ENCODE results near the gene KLHDC9. TPM values are rescaled to one million over a fixed set of nuclear protein-coding genes. Genes with fewer than 3 reads are reported as not detected.

KLHDC9 gene
- total RNA-seq, 1 donor: 2.2 TPM

- TF ChIP-seq, protein P1, sequence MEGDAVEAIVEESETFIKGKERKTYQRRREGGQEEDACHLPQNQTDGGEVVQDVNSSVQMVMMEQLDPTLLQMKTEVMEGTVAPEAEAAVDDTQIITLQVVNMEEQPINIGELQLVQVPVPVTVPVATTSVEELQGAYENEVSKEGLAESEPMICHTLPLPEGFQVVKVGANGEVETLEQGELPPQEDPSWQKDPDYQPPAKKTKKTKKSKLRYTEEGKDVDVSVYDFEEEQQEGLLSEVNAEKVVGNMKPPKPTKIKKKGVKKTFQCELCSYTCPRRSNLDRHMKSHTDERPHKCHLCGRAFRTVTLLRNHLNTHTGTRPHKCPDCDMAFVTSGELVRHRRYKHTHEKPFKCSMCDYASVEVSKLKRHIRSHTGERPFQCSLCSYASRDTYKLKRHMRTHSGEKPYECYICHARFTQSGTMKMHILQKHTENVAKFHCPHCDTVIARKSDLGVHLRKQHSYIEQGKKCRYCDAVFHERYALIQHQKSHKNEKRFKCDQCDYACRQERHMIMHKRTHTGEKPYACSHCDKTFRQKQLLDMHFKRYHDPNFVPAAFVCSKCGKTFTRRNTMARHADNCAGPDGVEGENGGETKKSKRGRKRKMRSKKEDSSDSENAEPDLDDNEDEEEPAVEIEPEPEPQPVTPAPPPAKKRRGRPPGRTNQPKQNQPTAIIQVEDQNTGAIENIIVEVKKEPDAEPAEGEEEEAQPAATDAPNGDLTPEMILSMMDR (IDR thresholded peaks at IDR 0.05; ENCODE audit: insufficient read depth, low read depth, low read length): no peak
- no peak overlapping the region for H3K4me3 ChIP-seq (ENCODE audit: low read depth, low read length)
- DNase-seq (ENCODE audit: low read depth): no peak
Measured at GRCh38 chr1:161070761-161071160, 27.4 kb upstream of the KLHDC9 start.

DNA sequence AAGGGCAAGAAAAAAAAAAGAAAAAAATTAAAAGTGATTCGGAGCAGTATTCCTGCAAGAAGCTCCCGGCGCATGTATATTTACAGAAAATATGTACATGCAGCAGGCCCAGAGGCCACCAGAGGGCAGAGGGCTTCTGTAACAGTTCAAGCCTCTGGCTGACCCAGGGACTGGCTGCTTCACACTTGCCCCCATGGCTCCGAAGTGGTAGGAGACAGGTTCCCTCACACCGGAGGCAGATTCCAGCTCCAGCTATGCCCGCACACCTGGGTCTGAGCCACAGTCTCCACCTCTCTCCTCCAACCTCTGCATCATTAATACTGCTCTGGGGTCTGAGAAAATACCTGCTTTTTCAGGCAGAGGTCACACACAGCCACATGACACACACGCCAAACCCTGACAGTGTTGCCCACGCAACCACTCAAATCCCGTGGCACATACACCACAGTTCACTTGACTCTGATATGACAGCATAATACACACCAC, 26.2 kb upstream of the KLHDC9 start:
- peak; percentile 67 for DNase-seq (ENCODE audit: low read depth)
- TF ChIP-seq, protein P1 (IDR thresholded peaks at IDR 0.05; ENCODE audit: insufficient read depth, low read depth, low read length): peak; percentile 68
- H3K4me3 ChIP-seq (ENCODE audit: low read depth, low read length): no peak overlapping the region

DNA sequence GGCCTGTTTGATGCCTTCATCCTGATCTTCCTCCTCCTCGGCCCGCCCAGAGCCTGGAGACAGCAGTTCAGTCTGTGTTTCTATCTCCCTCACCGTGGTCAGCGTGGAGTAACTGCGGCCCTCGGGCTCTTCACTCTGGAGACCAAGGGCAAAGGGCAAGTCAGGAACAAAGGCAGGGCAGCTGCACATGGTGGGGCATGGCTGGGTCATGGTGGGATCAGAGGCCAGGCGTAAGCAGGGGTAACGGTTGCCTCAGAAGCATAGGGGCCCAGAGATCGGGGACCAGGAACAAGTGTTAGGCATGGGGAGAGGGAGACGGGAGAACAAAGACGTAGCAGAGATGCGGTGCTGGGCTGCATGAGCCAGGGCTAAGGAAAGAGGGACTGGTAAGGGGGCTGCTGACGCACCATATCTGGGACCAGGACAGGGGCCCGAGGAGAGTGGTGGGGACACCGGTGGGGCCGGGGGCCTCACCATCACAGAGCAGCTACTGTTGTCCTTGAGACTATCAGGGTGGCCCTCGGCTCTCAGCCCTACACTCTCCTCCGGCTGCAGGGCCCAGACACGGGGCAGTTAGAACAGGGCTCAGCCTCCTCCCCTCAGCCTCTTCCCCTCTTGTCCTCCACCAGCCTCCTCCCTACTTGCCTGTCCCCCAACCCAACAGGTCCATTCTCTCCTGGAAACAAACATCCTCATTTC, 25.3 kb upstream of the KLHDC9 start:
- TF ChIP-seq, protein P1 (IDR thresholded peaks at IDR 0.05; ENCODE audit: insufficient read depth, low read depth, low read length): no peak
- no peak overlapping the region for H3K4me3 ChIP-seq (ENCODE audit: low read depth, low read length)
- no peak for DNase-seq (ENCODE audit: low read depth)

GRCh38 chr1:161073474-161074121, 24.6 kb upstream of the KLHDC9 start:
- TF ChIP-seq, protein P1 (IDR thresholded peaks at IDR 0.05; ENCODE audit: insufficient read depth, low read depth, low read length): no peak
- DNase-seq (ENCODE audit: low read depth): no peak
- H3K4me3 ChIP-seq (ENCODE audit: low read depth, low read length): no peak overlapping the region

GRCh38 chr1:161074676-161075368, 23.3 kb upstream of the KLHDC9 start:
- peak; percentile 51 for DNase-seq (ENCODE audit: low read depth)
- TF ChIP-seq, protein P1 (IDR thresholded peaks at IDR 0.05; ENCODE audit: insufficient read depth, low read depth, low read length): no peak
- peak overlapping the region; percentile 27 for H3K4me3 ChIP-seq (ENCODE audit: low read depth, low read length)

- H3K4me3 ChIP-seq (ENCODE audit: low read depth, low read length): no peak overlapping the region
- TF ChIP-seq, protein P1 (IDR thresholded peaks at IDR 0.05; ENCODE audit: insufficient read depth, low read depth, low read length): no peak
- no peak for DNase-seq (ENCODE audit: low read depth)
Measured at GRCh38 chr1:161076410-161076809, 21.8 kb upstream of the KLHDC9 start.
